T follicular helper cell (primary cell): ENCODE results near the gene ZNF598.
A peak's percentile ranks its signal among the peaks of the same experiment; 100 is the strongest.

Experiments used
- DNase-seq: peaks from one replicate; pipeline ENCODE4 v3.0.0-alpha.2; 2020; ENCODE audit warnings: low read depth

Gene ZNF598

GRCh38 chr16:1991588-1991947, 18.1 kb downstream of the ZNF598 start:
- DNase-seq: no peak

- peak; percentile 29 for DNase-seq
Observed at GRCh38 chr16:1991135-1991551, 18.5 kb downstream of the ZNF598 start.

- no peak for DNase-seq
Observed at GRCh38 chr16:1990351-1991134, 19.1 kb downstream of the ZNF598 start.

GRCh38 chr16:1990101-1990350, 19.6 kb downstream of the ZNF598 start:
- DNase-seq: no peak

GRCh38 chr16:1989209-1990100, 20.2 kb downstream of the ZNF598 start, which contains the start of gene SYNGR3:
SYNGR3 (plus strand) TSS chr16:1989970; CDS start chr16:1990103, 133 bp downstream.
- DNase-seq: no peak

- DNase-seq: no peak
Observed at GRCh38 chr16:1987198-1987597, 22.4 kb downstream of the ZNF598 start.

DNA sequence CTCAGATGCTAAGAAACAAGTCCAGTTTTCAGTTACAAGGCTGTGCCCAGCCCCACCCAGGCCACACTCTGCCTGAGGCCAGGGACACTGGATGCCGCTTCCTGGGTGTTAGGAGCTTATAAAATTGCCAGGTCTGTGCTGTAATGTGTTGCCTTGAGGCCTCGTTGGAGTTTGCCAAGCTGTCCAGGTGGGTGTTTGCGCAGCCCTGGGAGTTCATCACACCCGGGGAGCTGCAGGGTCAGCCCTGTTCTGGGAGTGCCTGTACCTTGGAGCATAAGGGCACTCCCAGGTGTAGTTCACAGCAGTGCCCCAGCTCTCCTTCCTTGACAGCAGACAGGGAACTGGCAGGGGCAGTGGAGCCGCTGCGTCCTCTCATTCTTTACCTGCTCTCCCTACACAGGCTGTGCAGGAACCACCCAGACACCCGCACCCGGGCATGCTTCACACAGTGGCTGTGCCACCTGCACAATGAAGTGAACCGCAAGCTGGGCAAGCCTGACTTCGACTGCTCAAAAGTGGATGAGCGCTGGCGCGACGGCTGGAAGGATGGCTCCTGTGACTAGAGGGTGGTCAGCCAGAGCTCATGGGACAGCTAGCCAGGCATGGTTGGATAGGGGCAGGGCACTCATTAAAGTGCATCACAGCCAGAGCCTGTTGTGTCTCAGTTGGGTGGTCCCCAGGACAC, 24.0 kb downstream of the ZNF598 start:
- DNase-seq: no peak

DNA sequence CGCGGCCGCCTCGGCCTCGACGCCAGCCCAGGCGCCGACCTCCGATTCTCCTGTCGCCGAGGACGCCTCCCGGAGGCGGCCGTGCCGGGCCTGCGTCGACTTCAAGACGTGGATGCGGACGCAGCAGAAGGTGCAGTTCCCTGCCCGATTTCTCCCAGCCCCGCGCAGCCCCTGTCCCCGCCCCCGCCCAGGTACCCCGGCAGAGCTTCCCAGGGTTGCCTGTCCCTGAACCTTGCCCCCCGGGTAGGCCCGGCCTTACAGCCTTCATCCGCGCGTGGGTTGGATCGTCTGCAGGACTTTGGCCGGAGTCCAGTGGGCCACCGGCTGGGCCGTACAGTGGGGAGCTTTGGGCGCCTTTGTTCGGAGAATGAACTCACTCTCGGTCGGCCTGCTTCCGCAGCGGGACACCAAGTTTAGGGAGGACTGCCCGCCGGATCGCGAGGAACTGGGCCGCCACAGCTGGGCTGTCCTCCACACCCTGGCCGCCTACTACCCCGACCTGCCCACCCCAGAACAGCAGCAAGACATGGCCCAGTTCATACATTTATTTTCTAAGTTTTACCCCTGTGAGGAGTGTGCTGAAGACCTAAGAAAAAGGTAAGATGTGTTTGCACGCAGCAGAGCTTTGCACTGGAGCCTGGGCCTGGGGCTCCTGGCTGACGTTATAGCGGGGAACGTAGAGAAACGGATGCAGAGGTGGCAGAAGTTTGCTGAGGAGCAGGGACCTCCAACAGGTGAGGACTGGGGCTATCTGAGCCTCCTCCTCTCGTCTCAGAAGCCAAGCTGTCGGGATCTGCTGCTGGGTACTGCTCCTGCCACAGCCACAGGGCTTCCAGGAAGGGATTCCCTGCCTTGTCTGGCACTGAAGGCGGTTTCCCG, 25.0 kb downstream of the ZNF598 start:
- DNase-seq: no peak

GRCh38 chr16:1983544-1984346, 25.9 kb downstream of the ZNF598 start, which contains the start of gene GFER:
GFER (plus strand) TSS chr16:1984193; CDS start chr16:1984219, 26 bp downstream.
- DNase-seq: no peak

GRCh38 chr16:1982991-1983543, 26.6 kb downstream of the ZNF598 start:
- no peak for DNase-seq

GRCh38 chr16:1982013-1982433, 27.6 kb downstream of the ZNF598 start:
- DNase-seq: no peak

- no peak for DNase-seq
Observed at GRCh38 chr16:1981398-1981836, 28.2 kb downstream of the ZNF598 start, which contains the start of gene NOXO1. NOXO1 (minus strand) TSS chr16:1981469; CDS start chr16:1981179, 290 bp downstream.

GRCh38 chr16:1980770-1981087, 28.9 kb downstream of the ZNF598 start:
- no peak for DNase-seq

GRCh38 chr16:1980030-1980769, 29.4 kb downstream of the ZNF598 start:
- DNase-seq: no peak

DNA sequence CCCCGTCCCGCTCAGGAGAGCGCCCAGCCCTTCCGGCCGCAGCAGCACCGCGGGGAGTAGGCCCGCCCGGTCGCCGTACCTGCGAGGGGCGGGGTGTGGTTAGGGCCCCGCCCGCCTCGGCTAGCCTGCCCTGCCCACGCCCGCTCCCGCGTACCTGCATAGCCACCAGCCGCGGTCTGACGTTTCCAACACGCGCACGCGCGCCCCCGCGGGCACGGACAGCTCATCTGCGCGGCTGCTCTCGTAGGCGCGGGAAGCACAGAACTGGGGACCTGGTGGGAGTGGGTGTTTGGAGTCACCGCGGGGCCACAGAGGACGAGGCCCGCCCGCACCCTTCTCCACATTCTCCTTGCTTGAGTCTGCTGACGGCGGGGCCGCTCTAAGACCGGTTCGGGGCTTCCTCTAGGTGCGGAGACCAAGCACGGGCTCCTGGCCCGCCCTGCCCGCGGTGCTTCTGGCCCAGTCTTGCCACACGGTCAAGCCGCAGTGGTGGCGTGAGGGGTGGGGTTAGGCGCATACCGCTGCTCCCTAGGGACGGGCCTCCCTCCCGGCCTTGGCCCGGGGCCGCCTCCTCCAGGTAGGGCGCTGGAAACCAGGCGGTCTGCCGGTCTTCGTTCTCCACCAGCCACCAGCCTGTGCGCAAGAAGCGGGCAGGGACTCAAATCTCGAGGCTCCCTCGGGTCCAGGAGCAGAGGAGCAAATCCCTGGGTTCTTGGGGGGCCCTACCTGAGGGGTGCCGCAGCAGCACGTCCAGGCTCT, 30.2 kb downstream of the ZNF598 start:
- DNase-seq: no peak

DNA sequence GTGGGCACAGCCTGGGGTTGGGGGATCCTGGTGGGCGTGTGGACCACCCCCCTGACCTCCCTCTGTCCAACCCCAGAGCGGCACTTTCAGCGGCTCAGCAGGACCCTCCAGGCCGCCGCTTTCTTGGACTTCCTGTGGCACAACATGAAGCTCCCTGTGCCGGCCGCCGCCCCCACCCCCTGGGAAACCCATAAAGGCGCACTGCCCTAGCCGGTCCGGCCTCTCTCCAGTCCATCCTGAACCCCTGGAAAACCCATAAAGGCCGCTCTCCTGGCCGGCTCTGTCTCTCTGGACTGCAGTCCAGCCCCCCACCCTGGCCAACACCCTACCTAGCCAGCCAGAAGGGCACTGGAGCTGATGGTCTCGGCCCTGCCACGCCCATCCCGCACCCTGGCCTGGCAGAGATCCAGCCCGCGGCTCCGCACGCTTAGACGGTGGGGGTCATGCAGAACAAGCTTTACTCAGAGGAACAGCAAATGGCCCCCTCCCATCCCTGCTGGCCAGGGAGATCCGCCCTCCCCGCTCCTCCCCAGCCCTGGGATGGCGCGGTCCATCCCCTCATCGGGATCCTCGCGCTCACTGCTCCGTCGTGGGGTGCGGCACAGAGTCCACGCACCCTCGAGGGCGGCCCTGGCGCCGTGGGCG, 31.0 kb downstream of the ZNF598 start:
- DNase-seq: no peak

- no peak for DNase-seq
Observed at GRCh38 chr16:1977875-1978268, 31.7 kb downstream of the ZNF598 start.
